HepG2 (cell line): ENCODE measurements around the gene WDR76. TPM values are rescaled to one million over a fixed set of nuclear protein-coding genes. Genes with fewer than 3 reads are reported as not detected.

Experiments
- ATAC-seq: fragments of 200-7000 bp; cut with Tn5 transposase; 3 replicates; pipeline ENCODE4 v1.9.1; 2020; ENCODE audit warnings: mild to moderate bottlenecking, moderate library complexity
- BruUV-seq: library from RNA; stranded (reverse); fragments of 400-500 nt; replicated peaks from 2 replicates; lab custom pipeline; 2021; lab: Mats Ljungman, UMichigan
- CTCF ChIA-PET: fragments of 300-600 bp; formaldehyde crosslinking; extraction: SDS; loops from one replicate; lab custom pipeline; 2021; ENCODE audit warnings: low total read pairs, inconsistent platforms, low intra/inter-chr PET ratio; lab: Yijun Ruan, JAX
- POLR2A ChIA-PET: fragments of 350-600 bp; sonication (Branson Sonifier 250); formaldehyde crosslinking; loops from one replicate; lab custom pipeline; 2020; ENCODE audit warnings: antibody characterized with exemption, inconsistent platforms; lab: Yijun Ruan, JAX
- DNase-seq: peaks from one replicate; pipeline ENCODE4 v3.0.0-alpha.2; 2015; ENCODE audit warnings: low spot score
- FAIRE-seq: peaks from 3 replicates; lab custom pipeline; 2011; peaks lifted over from hg19 to GRCh38; lab: Jason Lieb, UNC
- H2AFZ ChIP-seq: one replicate; pipeline ENCODE4 v1.6.1; 2011; ENCODE audit warnings: low read length, inconsistent platforms
- H3K27ac ChIP-seq: fragments of 300-600 bp; 3 replicates; pipeline ENCODE4 v1.8.0; 2011; ENCODE audit warnings: mixed run types, mild to moderate bottlenecking, mixed read lengths, low read length, inconsistent platforms; ENCODE audit not compliant: insufficient read depth; ENCODE audit errors: extremely low read length
- H3K27me3 ChIP-seq, 2 experiments: fragments of 200-600 bp in 1 of 2; 2 replicates in 1 of 2; 3 replicates in 1 of 2; pipeline versions ENCODE4 v1.6.0 to v1.8.0; 2011; ENCODE audit warnings: low read length in 2 of 2, mild to moderate bottlenecking in 2 of 2, moderate library complexity in 2 of 2, inconsistent platforms in 1 of 2; ENCODE audit not compliant: insufficient read depth in 2 of 2, control insufficient read depth in 1 of 2
- H3K36me3 ChIP-seq, 2 experiments: fragments of 200-600 bp in 1 of 2; replicated peaks in 1 of 2; 2 replicates in 1 of 2; 3 replicates in 1 of 2; pipeline versions ENCODE4 v1.5.1 to v1.8.0; 2011; ENCODE audit warnings: low read length in 2 of 2, inconsistent platforms in 1 of 2; ENCODE audit not compliant: insufficient read depth in 2 of 2, control insufficient read depth in 1 of 2
- H3K4me1 ChIP-seq: 2 replicates; pipeline ENCODE4 v1.5.1; 2012; ENCODE audit warnings: low read length, inconsistent platforms; ENCODE audit not compliant: insufficient read depth
- H3K4me2 ChIP-seq: 2 replicates; pipeline ENCODE4 v1.6.0; 2011; ENCODE audit warnings: low read depth, low read length, inconsistent platforms
- H3K4me3 ChIP-seq, 3 experiments: fragments of 200-600 bp in 1 of 3; sonication (generic), shearing (Covaris generic) in 1 of 3; replicated peaks in 1 of 3; 2 replicates each; pipeline ENCODE4 v1.5.1; 2011 to 2016; ENCODE audit warnings: low read length in 3 of 3, inconsistent platforms in 2 of 3, low read depth in 2 of 3, mild to moderate bottlenecking in 2 of 3, control low read depth in 1 of 3, mixed read lengths in 1 of 3; ENCODE audit not compliant: insufficient read depth in 1 of 3
- H3K79me2 ChIP-seq: one replicate; pipeline ENCODE4 v1.6.1; 2011; ENCODE audit warnings: low read length, inconsistent platforms; ENCODE audit not compliant: insufficient read depth
- H3K9ac ChIP-seq: 2 replicates; pipeline ENCODE4 v1.6.0; 2011; ENCODE audit warnings: mild to moderate bottlenecking, low read depth, low read length, inconsistent platforms; ENCODE audit not compliant: insufficient read depth
- H3K9me3 ChIP-seq: 2 replicates; pipeline ENCODE4 v1.5.1; 2012; ENCODE audit warnings: mild to moderate bottlenecking, low read length
- H4K20me1 ChIP-seq: 2 replicates; pipeline ENCODE4 v1.6.0; 2011; ENCODE audit warnings: inconsistent platforms, mild to moderate bottlenecking, low read length, moderate library complexity; ENCODE audit not compliant: insufficient read depth
- ELF4 ChIP-seq: sonication (generic); formaldehyde crosslinking; IDR thresholded peaks from 2 replicates; pipeline ENCODE4 v1.5.0; 2020; ENCODE audit warnings: missing genetic modification reagents, mild to moderate bottlenecking, moderate library complexity, borderline replicate concordance
- FLYWCH1 ChIP-seq: sonication (generic); formaldehyde crosslinking; IDR thresholded peaks from 2 replicates; pipeline ENCODE4 v1.8.1; 2023; ENCODE audit warnings: mild to moderate bottlenecking, missing genetic modification reagents
- JARID2 ChIP-seq: sonication (generic); formaldehyde crosslinking; IDR thresholded peaks from 2 replicates; pipeline ENCODE4 v1.8.1; 2023; ENCODE audit warnings: missing genetic modification reagents, inconsistent platforms; ENCODE audit not compliant: insufficient replicate concordance
- KLF13 ChIP-seq: sonication (generic); formaldehyde crosslinking; IDR thresholded peaks from 2 replicates; pipeline ENCODE4 v1.4.0; 2020; ENCODE audit warnings: mild to moderate bottlenecking, missing genetic modification reagents
- KMT2B ChIP-seq: IDR thresholded peaks from 2 replicates; pipeline ENCODE4 v1.6.1; 2016; ENCODE audit warnings: missing genetic modification reagents, missing compliant biosample characterization
- NFE2L1 ChIP-seq: sonication (generic); formaldehyde crosslinking; IDR thresholded peaks from 2 replicates; pipeline ENCODE4 v1.4.0; 2020; ENCODE audit warnings: missing genetic modification reagents, mild to moderate bottlenecking, borderline replicate concordance
- NFYB ChIP-seq: sonication (generic); formaldehyde crosslinking; IDR thresholded peaks from 2 replicates; pipeline ENCODE4 v1.4.0; 2020; ENCODE audit warnings: missing genetic modification reagents
- PHF21A ChIP-seq: sonication (generic); formaldehyde crosslinking; IDR thresholded peaks from 2 replicates; pipeline ENCODE4 v1.5.0; 2020; ENCODE audit warnings: mild to moderate bottlenecking, missing genetic modification reagents
- POLR2A ChIP-seq, 2 experiments: IDR thresholded peaks; 2 replicates each; pipeline ENCODE4 v1.6.1; 2011; ENCODE audit warnings: low read depth in 2 of 2, low read length in 2 of 2, mild to moderate bottlenecking in 1 of 2, moderate library complexity in 1 of 2; ENCODE audit not compliant: insufficient read depth in 1 of 2
- PREB ChIP-seq: sonication (generic); formaldehyde crosslinking; IDR thresholded peaks from 2 replicates; pipeline ENCODE4 v1.4.0; 2020; ENCODE audit warnings: missing genetic modification reagents
- RAD21 ChIP-seq: fragments of 450-650 bp; formaldehyde crosslinking; IDR thresholded peaks from 2 replicates; pipeline ENCODE4 v1.5.0; 2020; ENCODE audit warnings: mild to moderate bottlenecking
- SYNCRIP ChIP-seq: fragments of 200-400 bp; formaldehyde crosslinking; IDR thresholded peaks from 2 replicates; pipeline ENCODE4 v1.6.1; 2018; ENCODE audit warnings: mild to moderate bottlenecking, low read depth, low read length; ENCODE audit not compliant: insufficient read depth
- TEF ChIP-seq: sonication (generic); formaldehyde crosslinking; IDR thresholded peaks from 2 replicates; pipeline ENCODE4 v1.5.0; 2020; ENCODE audit warnings: missing genetic modification reagents
- TERF1 ChIP-seq: sonication (generic); formaldehyde crosslinking; IDR thresholded peaks from 2 replicates; pipeline ENCODE4 v1.8.0; 2022; ENCODE audit warnings: mild to moderate bottlenecking, missing genetic modification reagents, moderate library complexity
- THAP11 ChIP-seq: IDR thresholded peaks from 2 replicates; pipeline ENCODE4 v1.6.1; 2016; ENCODE audit warnings: missing biosample characterization, missing genetic modification reagents
- TMF1 ChIP-seq: sonication (generic); formaldehyde crosslinking; IDR thresholded peaks from 2 replicates; pipeline ENCODE4 v1.8.1; 2022; ENCODE audit warnings: low read depth, missing genetic modification reagents
- ZC3H13 ChIP-seq: sonication (generic); formaldehyde crosslinking; IDR thresholded peaks from 2 replicates; pipeline ENCODE4 v1.8.1; 2023; ENCODE audit warnings: mild to moderate bottlenecking, missing genetic modification reagents, moderate library complexity
- ZNF12 ChIP-seq: sonication (generic); formaldehyde crosslinking; IDR thresholded peaks from 2 replicates; pipeline ENCODE4 v1.5.0; 2020; ENCODE audit warnings: missing genetic modification reagents
- ZNF136 ChIP-seq: sonication (generic); formaldehyde crosslinking; IDR thresholded peaks from 2 replicates; pipeline ENCODE4 v1.8.1; 2022; ENCODE audit warnings: low read depth, mild to moderate bottlenecking, moderate library complexity, missing genetic modification reagents
- ZNF510 ChIP-seq: sonication (generic); formaldehyde crosslinking; IDR thresholded peaks from 2 replicates; pipeline ENCODE4 v1.4.0; 2020; ENCODE audit warnings: low read depth, mild to moderate bottlenecking, missing genetic modification reagents
- ZNF605 ChIP-seq: sonication (generic); formaldehyde crosslinking; IDR thresholded peaks from 2 replicates; pipeline ENCODE4 v1.8.0; 2022; ENCODE audit warnings: mild to moderate bottlenecking, missing genetic modification reagents
- ZNF724P ChIP-seq: sonication (generic); formaldehyde crosslinking; IDR thresholded peaks from 2 replicates; pipeline ENCODE4 v1.8.0; 2022; ENCODE audit warnings: missing genetic modification reagents, borderline replicate concordance
- WGBS: methylation state at CpG from one replicate; pipeline ENCODE4 v1.1.6; 2017; ENCODE audit warnings: low lambda C conversion rate; 5-methylcytosine and 5-hydroxymethylcytosine counted together
- in situ Hi-C: cut with HindIII; loops from 2 replicates; pipeline ENCODE4 v1.10.0; 2017; ENCODE audit warnings: low pct_unique_long_range_greater_than_20kb; ENCODE audit not compliant: extremely low pct_ligation_motif_present
- intact Hi-C: fragments of 100-400 bp; cut with micrococcal nuclease; formaldehyde crosslinking; loops from one replicate; pipeline ENCODE4 v1.10.0; 2022; ENCODE audit not compliant: unreplicated experiment
- polyA plus RNA-seq, 8 experiments: library from polyadenylated mRNA; depleted of rRNA in 3 of 8; stranded (reverse) in 7 of 8; unstranded in 1 of 8; fragments of >200 nt; fragmentation: Illumina TruSeq in 4 of 8; extraction: Trizol in 4 of 8; gene quantifications; 2 replicates each; pipeline versions ENCODE4 v1.2.1 to v1.2.3, GENCODE V29; 2011 to 2016; ENCODE audit warnings: low read depth in 4 of 8, missing spikeins in 1 of 8, mixed read lengths in 1 of 8; ENCODE audit not compliant: insufficient read depth in 1 of 8
- total RNA-seq, 5 experiments: library from RNA; depleted of rRNA; stranded (reverse); fragments of >200 nt; fragmentation: Illumina TruSeq; extraction: Trizol; gene quantifications; 2 replicates each; pipeline ENCODE4 v1.2.3, GENCODE V29; 2016; ENCODE audit warnings: low read depth in 1 of 5

WDR76 gene
- total and polyA plus RNA-seq, 2 of the 13 experiments (the other 11 are each of a cell fraction or from before 2014, with no cell fraction given), result 1.1 to 9.7 TPM

GRCh38 chr15:43791993-43792760, 34.6 kb upstream of the WDR76 start, which contains the start of gene SERF2:
SERF2 (plus strand) TSS chr15:43792320; CDS start chr15:43792377, 57 bp downstream.
- Histone ChIP-seq H3K36me3 (peaks cover 8 to 35% of the 10 kb centered on the region in 2 experiments), H4K20me1 (peaks cover 28% of the 10 kb centered on the region), H3K4me1 (peaks cover 37% of the 10 kb centered on the region), H3K4me2 (peak within 1 kb of the TSS; percentile 96), H3K9me3 (no peaks in the 10 kb centered on the region), H2AFZ (peak within 1 kb of the TSS; percentile 96), H3K4me3 (peak within 1 kb of the TSS; percentile 98 to 100 (median 99)), H3K27ac (peak within 1 kb of the TSS; percentile 98), H3K79me2 (peaks cover 26% of the 10 kb centered on the region), H3K27me3 (no peaks in the 10 kb centered on the region; a peak in 1 of 5 replicates), H3K9ac (peak within 1 kb of the TSS; percentile 100)
- FAIRE-seq (peak; percentile 71), DNase-seq (peak; percentile 97), ATAC-seq (peak; percentile 93)
- ChIA-PET CTCF (no interaction called here), POLR2A (interaction anchor here (0.8 to 4.2 kb wide), 5 partner anchors 8 to 33 kb away, joined by 3 to 31 read pairs (median 7); partner anchors contain the start of genes ELL3, HYPK, MFAP1 and SERINC4)
- WGBS, result 1% methylated on average over 30 of the region's 66 CpGs
- in situ Hi-C loops, result no loop called here
- TSS peak; percentile 66 for BruUV-seq
- intact Hi-C loops, result no loop called here
- TF ChIP-seq ZNF136 (CRISPR knock-in tag) (no peak), TERF1 (no peak), RAD21 (CRISPR knock-in tag) (no peak; the same call in 1 of the 2 replicates), TMF1 (CRISPR knock-in tag) (no peak), ZC3H13 (CRISPR knock-in tag) (0 out of 2 replicates have a peak, but pooled peaks have one; percentile 1), ZNF605 (CRISPR knock-in tag) (peak; percentile 78), ZNF724P (CRISPR knock-in tag) (no peak; the same call in 1 of the 2 replicates), PREB (CRISPR knock-in tag) (no peak), FLYWCH1 (no peak), KMT2B (CRISPR knock-in tag) (no peak), TEF (CRISPR knock-in tag) (no peak), PHF21A (CRISPR knock-in tag) (no peak), THAP11 (CRISPR knock-in tag) (peak; percentile 68), SYNCRIP (no peak), ZNF12 (CRISPR knock-in tag) (0 out of 2 replicates have a peak, but pooled peaks have one; percentile 30), ELF4 (CRISPR knock-in tag) (no peak), ZNF510 (CRISPR knock-in tag) (0 out of 2 replicates have a peak, but pooled peaks have one; percentile 35), NFYB (CRISPR knock-in tag) (peak; percentile 82), NFE2L1 (CRISPR knock-in tag) (0 out of 2 replicates have a peak, but pooled peaks have one; percentile 39), JARID2 (CRISPR knock-in tag) (no peak), KLF13 (CRISPR knock-in tag) (0 out of 2 replicates have a peak, but pooled peaks have one; percentile 52), POLR2A (IDR thresholded peaks at IDR 0.05; ENCODE audit: insufficient read depth in 1 of 2, low read depth in 2 of 2, low read length in 2 of 2) (peak; percentile 99 to 100)
